ENCODE data around the gene ANKRD65.
"Not testable (repeated sequence)": the region's sequence is repeated elsewhere in the genome, so short reads cannot be mapped to it uniquely, and the experiment has no call there.

The ANKRD65 gene

GRCh38 chr1:1421147-1421906, at the start of gene ANKRD65:
ANKRD65 (minus strand) TSS chr1:1421276; CDS start chr1:1421005, 271 bp downstream.
- DNase-seq: no peak

DNA sequence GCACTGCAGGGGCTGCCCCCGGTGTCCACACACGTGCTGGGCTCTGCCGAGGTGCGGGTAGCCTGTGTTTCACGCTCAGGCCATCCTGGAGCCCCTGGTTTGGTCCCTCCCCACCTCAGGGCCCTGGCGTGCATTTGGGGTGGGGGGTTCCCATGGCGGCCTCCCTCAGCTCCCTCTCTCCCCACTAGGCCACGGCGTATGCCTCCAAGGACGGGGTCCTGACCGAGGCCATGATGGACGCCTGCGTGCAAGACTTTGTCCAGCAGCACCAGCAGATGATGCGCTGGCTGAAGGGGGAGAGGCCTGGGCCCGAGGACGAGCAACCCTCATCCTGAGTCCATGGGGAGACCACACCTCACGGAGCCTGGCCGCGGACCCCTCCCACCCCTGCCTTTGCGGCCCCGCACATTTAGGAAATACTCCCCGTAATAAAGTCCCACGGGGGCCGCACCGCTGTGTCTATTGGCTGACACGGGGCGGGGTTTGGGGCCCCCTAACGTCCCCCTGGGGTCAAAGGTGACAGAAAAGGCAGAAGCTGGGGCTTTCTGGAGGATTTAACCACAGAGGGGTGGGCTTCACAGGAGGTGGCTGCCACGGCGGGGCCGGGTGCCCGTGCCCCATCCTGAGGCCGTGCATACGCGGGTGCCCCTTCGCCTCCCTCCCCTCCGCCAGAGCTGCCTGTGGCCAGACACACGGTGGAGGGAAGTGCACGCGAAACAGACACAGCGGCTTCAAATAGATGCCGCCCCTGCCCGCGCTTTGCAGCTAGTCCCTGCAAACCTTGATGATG, 47.3 kb upstream of the ANKRD65 start:
- not testable (repeated sequence) for DNase-seq

DNA sequence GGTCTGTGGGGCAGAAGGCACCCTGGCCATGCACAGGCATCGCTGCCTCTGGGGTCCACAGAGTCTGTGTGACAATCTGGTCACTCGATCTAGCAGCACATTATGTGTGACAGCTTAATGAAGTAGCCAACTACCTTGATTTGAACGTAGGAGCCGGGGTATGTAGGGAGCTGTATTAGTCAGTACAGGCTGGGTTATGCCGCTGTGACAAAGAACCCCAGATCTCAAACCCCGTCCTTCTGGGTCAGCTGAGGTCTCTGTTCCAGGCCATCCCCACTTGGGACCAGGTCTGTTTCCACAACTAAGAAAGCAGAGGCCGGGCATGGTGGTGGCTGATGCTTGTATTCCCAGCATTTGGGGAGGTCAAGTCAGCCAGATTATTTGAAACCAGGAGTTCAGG, 42.2 kb upstream of the ANKRD65 start:
- no peak for DNase-seq

- DNase-seq: no peak
Observed at GRCh38 chr1:1462318-1462966, 41.4 kb upstream of the ANKRD65 start.

DNA sequence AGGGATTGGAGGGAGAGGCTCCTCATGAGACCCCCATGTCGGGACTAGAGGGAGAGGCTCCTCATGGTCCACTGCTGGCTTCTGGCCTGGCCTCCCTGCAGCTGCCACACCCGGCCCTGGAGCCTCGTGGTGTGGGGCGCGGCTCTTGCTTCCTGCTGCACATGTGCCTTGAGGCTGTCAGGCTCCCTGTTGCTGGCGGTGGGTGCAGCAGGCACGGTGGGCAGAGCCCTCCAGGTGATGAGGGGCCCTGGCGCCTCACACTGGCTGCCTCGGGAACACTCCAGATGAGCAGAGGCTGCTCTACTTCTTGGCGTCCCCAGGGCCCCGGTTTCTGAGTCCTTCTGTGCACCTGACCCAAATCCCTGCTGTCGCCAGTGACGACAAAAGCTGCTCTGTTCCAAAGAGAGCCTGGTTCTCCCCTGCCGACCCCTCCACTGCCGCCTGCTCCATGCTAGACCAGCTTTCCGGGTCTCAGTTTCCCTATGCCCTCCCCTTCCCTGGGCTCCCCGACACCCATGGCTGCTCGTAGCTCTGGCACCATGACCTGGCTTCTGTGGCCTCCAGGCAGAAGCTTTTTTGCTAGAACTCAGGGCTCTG, 40.7 kb upstream of the ANKRD65 start:
- DNase-seq: no peak

GRCh38 chr1:1460540-1461130, 39.6 kb upstream of the ANKRD65 start:
- DNase-seq: no peak

GRCh38 chr1:1459711-1460110, 38.6 kb upstream of the ANKRD65 start:
- not testable (repeated sequence) for DNase-seq

DNA sequence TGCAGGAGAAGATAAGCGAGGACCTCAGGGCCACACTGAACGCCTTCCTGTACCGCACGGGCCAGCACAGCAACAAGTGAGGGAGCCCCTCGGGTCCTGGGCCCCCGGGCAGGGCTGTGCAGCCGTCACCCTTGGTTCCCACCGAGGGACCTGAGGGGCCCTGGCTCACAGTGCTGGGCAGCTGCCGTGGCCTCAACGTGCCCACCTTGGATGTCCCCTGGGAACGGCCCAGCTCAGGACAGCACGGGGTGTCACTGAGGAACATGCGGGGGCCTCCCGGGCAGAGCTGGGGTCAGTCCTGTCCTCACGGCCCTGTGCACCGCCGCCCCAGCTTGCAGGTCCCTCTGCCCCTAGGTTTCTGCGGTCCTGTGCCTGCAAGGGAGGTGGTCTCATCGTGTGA, 38.1 kb upstream of the ANKRD65 start:
- DNase-seq: not testable (repeated sequence)

DNA sequence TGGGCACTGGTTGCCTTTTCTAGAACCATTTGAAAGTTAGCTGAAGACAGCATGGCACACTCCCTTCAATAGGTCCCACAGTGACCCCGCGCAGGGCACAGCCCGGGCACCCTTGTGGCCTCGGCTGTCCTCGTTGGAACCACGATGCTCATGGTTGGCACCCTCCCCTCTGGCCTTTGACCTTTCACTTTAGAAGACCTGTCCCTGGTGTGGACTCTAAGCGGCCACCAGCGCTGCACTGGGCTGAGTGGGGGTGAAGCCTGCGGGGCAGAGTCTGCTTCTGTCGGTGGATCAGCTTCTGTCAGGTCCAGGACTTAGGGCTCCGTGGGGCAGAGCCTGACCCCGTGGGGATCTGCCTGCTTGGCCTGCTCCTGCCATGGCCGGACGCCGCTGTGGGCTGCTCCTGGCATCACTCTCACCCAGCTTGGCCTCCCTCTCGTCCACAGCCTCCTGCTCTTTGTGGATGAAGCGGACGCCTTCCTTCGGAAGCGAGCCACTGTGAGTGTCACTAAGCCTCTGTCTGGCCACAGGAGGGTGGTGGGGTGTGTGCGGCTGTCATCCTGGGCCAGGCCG, 35.7 kb upstream of the ANKRD65 start:
- DNase-seq: not testable (repeated sequence)

DNA sequence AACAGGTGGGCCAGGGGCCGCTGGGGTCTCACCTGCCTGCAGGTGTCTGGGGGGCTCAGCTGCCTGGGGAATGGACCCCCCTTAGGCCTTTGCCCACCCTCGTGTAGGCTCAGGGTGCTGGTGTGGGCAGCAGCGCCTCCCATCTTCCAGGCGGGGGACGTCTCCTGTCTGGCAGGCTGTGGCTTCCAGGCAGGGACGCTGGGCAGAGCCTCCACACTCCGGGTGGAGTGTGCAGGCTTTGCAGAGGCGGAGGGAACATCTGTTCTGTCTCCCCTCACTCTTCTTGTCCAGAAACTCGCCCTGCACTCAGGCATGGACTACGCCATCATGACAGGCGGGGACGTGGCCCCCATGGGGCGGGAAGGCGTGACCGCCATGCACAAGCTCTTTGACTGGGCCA, 34.9 kb upstream of the ANKRD65 start:
- not testable (repeated sequence) for DNase-seq

- no peak for DNase-seq
Observed at GRCh38 chr1:1455366-1455884, 34.3 kb upstream of the ANKRD65 start.

- not testable (repeated sequence) for DNase-seq
Observed at GRCh38 chr1:1454286-1455056, 33.4 kb upstream of the ANKRD65 start.

GRCh38 chr1:1452882-1453281, 31.8 kb upstream of the ANKRD65 start:
- no peak for DNase-seq

DNA sequence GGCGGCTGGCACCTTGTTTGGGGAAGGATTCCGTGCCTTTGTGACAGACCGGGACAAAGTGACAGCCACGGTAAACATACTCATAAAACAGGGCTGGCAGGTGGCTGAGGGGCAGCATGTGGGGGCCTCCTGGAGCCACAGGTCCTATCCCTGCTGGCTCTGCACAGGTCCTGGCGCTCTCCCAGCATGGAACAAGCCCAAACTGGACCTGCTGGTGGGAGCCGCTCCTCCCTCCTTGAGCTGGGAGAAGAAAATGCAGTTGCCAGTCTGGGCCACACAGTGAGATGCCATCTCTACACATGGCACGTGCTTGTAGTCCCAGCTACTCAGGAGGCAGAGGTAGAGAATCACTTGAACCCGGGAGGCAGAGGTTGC, 31.3 kb upstream of the ANKRD65 start:
- not testable (repeated sequence) for DNase-seq

DNA sequence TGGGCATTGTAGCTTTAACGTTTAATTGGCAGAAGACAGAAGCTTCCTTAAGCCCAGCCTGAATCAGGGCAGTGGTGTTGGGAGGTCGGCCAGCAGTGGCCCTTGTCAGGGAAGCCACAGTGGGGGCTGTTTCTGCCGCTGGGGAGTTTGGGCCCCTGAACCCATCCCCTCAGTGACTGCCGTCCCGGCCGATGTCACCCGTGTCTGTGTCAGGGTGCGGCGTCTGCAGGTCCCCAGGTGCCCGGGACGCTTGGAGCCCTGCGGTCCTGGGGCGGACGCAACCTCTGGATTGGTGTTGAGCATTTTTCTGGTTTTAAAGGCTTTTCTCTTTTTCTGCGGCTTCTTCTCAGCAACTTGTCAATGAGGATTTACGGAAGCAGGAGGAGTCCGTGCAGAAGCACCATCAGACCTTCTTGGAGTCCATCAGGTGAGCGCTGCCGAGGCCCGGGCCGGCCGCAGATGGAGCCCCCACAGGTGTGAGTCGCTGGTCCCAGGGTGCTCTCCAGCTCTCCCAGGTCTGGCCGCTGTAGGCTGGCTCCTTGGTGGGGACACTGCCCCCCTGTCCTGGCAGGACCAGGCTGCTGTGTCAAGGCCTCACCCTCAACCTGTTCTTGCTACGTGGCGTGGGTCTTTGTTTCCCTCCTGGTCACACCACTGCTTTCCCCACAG, 30.8 kb upstream of the ANKRD65 start:
- DNase-seq: no peak

DNA sequence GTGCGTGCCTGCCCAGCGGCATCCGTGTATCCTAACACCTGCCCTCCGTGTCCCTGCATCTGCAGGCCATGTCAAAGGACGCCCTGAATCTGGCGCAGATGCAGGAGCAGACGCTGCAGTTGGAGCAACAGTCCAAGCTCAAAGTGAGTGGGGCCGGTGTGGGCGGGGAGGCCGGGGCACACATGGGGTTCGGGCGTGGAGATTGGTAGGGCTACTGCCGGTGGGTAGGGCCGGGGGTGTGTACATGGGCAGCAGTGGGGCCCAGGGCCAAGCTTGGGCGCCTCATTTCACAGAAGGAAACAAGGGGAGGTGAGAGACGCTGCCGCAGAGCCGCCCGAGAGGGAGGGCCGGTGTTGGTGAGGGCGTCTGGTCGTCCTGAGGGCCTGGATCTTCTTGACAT, 29.5 kb upstream of the ANKRD65 start:
- DNase-seq: not testable (repeated sequence)

DNA sequence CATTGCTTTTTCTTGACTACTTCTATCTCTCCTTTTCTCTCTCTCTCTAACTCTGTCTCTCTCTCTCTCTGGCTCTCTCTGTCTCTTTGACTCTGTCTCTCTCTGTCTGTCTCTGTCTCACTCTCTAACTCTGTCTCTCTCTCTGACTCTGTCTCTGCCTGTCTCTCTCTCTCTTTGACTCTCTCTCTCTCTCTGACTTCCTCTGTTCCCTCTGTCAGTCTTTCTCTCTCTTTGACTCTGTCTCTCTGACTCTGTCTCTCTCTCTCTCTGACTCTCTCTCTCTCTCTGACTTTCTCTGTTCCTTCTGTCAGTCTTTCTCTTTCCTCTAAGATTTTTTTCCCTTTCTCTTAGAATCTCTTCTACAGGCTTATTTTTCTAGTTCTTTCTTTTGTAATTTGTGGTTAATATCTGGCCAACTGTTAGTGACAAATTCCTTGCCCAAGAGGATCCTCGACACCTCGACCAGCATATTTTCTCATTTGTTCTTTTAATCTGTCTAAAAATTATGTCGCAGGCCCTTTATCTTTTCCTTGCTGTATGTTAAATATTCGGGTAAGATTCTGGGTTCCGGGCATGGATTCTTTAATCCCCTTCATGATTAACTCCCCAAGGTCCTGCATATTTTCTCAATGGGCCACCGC, 28.1 kb upstream of the ANKRD65 start, which contains the start of gene ATAD3C:
ATAD3C (plus strand) TSS at position 591 of the 641 bp plus-strand sequence. CDS start 995 bp downstream, outside the sequence.
- DNase-seq: no peak

GRCh38 chr1:1446631-1447030, 25.6 kb upstream of the ANKRD65 start:
- not testable (repeated sequence) for DNase-seq

- no peak for DNase-seq
Observed at GRCh38 chr1:1442069-1442770, 21.1 kb upstream of the ANKRD65 start.

Measured in SIG-M5 (cell line).